HAP-1 (cell line): ENCODE data around the gene TBL3.
"Not testable (repeated sequence)": the region's sequence is repeated elsewhere in the genome, so short reads cannot be mapped to it uniquely, and the experiment has no call there.

Experiments
- DNase-seq, 2 experiments: peaks; one replicate each; pipeline ENCODE4 v3.0.0-alpha.2; 2016 to 2020; ENCODE audit warnings: low spot score in 2 of 2
- H3K27me3 ChIP-seq: fragments of 250-450 bp; sonication (Bioruptor Pico); 2 replicates; pipeline ENCODE4 v1.5.1; 2020; ENCODE audit warnings: low read depth, mild to moderate bottlenecking, moderate library complexity
- H3K36me3 ChIP-seq: fragments of 250-450 bp; sonication (Bioruptor Pico); replicated peaks from 2 replicates; pipeline ENCODE4 v1.5.1; 2020; ENCODE audit warnings: mild to moderate bottlenecking
- H3K4me1 ChIP-seq: fragments of 250-450 bp; sonication (Bioruptor Pico); 2 replicates; pipeline ENCODE4 v1.5.1; 2020; ENCODE audit warnings: mild to moderate bottlenecking
- H3K4me3 ChIP-seq: fragments of 250-450 bp; sonication (Bioruptor Pico); 2 replicates; pipeline ENCODE4 v1.5.1; 2020; ENCODE audit warnings: mild to moderate bottlenecking, moderate library complexity
- H3K9me3 ChIP-seq: fragments of 250-450 bp; sonication (Bioruptor Pico); 2 replicates; pipeline ENCODE4 v1.5.1; 2020; ENCODE audit warnings: mild to moderate bottlenecking, moderate library complexity
- in situ Hi-C: fragments of 300-500 bp; cut with MboI; formaldehyde crosslinking; loops from 3 replicates; pipeline ENCODE4 v1.14.3; 2020; ENCODE audit warnings: low sequenced_read_pairs, inconsistent platforms, mixed read lengths

The TBL3 gene

DNA sequence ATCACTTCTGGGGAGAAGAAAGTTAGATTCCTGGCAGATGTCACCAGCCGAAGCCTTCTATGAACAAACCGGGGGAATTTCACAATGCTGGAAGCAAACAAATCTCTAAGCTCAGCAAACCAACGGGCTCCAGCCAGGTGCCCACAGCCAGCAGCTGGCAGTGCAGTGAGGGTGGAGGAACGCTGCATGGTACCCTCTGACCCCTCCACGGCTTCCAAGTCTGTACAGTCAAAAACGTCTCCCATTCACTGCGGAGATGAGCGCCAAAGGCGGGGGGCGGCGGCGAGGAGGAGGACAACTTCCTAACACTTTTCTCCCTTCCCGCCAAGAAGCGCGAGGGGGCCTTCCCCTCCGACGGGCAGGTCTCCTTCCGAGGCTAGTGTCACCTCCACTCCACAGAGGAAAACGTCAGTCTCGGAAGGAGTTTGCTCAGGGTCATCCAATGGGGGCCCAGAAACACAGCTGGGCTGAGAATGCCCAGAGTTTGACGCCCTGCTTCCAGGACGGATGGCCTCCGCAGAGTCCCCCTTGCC lies 36.8 kb downstream of the TBL3 start:
- Histone ChIP-seq H3K36me3 (peaks cover 26% of the 10 kb centered on the region), H3K4me3 (peak overlapping the region; percentile 78), H3K4me1 (peaks cover 26% of the 10 kb centered on the region), H3K9me3 (no peaks in the 10 kb centered on the region), H3K27me3 (no peaks in the 10 kb centered on the region)
- DNase-seq: peak in 1 of 2 experiments; percentile 66
- in situ Hi-C loops: no loop called here

DNA sequence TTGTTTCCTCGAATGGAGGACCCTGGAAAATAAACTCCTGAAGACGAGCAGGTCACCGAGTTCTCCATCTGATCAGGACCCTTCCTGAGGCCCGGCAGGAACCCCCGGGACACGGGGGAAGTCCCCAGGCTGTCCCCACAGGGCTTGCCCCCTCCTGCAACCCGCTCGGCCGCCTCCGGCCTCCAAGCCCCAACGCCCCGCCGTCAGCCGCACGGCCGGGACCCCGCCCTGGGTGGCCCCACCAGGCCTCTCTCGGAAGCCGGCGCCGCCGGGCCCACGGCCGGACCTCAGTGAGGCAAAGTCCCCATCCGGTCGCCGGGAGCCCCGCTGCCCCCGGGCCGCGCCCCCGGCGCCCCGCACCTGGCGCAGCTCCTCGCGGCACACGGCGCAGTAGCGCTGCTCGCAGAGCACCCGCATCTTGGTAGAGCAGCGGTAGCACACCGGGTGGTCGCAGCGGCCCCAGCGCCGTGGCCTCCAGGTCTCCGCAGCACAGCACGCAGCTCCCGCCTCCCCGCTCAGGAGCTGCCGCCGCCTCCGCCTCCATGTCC lies 37.4 kb downstream of the TBL3 start:
- Histone ChIP-seq H3K36me3 (peaks cover 26% of the 10 kb centered on the region), H3K27me3 (no peaks in the 10 kb centered on the region), H3K9me3 (no peaks in the 10 kb centered on the region), H3K4me3 (peak overlapping the region; percentile 78), H3K4me1 (peaks cover 23% of the 10 kb centered on the region)
- in situ Hi-C loops: no loop called here
- DNase-seq: no peak

DNA sequence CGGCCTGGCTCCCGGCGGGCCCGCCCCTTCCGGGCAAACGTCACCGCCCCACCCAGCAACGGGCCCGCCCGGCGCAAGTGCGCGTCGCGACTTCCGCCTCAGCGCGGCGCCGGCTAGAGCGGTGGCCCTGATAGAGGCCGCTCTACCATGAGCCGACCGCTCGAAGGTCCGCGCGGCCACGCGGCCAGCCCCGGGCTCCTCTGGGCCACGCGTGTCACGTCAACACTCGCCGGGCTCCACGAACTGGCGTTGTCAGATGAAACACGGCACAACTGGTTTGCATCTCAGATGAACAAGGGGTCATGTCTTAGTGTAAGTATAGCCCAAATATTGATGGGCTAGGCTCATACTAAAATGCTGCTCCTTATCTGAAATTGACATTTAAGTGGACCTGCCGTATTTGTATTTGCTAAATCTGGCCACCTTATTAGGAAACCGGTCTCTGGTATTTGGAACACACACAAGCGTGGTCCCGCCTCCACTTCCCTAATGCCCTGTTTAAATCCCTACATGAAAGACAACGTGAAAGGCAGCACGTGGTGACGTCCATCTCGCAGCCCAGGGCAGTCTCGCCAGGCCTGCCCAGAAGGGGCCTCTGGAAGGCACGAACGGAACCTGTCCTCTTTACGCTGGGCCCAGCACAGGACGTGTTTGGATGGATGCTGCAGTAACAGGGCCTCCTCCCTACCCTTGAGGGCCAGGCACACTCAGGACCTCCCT lies 38.1 kb downstream of the TBL3 start, which contains the start of gene ZNF598:
Gene ZNF598 (minus strand): TSS at position 31 of the 720 bp plus-strand sequence.
- Histone ChIP-seq H3K4me1 (peaks cover 21% of the 10 kb centered on the region), H3K36me3 (peaks cover 26% of the 10 kb centered on the region), H3K4me3 (peak within 1 kb of the TSS; percentile 78), H3K27me3 (no peaks in the 10 kb centered on the region), H3K9me3 (no peaks in the 10 kb centered on the region)
- DNase-seq: peak; percentile 76 to 86
- in situ Hi-C loops: no loop called here

DNA sequence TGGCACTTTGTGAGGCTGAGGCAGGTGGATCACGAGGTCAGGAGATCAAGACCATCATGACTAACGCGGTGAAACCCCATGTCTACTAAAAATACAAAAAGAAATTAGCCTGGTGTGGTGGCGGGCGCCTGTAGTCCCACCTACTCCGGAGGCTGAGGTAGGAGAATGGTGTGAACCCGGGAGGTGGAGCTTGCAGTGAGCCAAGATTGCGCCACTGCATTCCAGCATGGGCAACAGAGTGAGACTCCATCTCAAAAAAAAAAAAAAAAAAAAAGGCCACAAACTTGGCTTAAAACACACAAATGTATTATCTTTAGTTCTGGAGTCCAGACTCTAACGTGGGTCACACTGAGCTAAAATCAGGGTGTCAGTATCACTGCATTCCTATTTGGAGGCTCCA lies 39.9 kb downstream of the TBL3 start:
- H3K9me3 ChIP-seq, in situ Hi-C loops, H3K27me3 ChIP-seq, H3K4me3 ChIP-seq, DNase-seq: not testable (repeated sequence)
- Histone ChIP-seq H3K4me1 (peaks cover 30% of the 10 kb centered on the region), H3K36me3 (peaks cover 17% of the 10 kb centered on the region)

DNA sequence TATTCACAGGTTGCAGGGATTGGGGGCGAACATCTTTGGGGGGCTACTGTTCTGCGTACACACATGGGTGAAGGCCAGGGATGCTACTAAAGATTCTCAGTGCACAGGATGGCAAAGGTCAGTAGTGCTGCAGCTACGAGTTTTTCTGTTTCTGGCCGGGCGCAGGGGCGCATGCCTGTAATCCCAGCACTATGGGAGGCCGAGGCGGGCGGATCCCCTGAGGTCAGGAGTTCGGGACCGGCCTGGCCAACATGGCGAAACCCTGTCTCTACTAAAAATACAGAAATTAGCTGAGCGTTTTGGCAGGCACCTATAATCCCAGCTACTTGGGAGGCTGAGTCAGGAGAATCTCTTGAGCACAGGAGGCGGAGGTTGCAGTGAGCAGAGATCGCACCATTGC lies 41.7 kb downstream of the TBL3 start:
- DNase-seq: no peak
- H3K4me3 ChIP-seq: no peak overlapping the region
- H3K36me3 ChIP-seq: peaks cover 6% of the 10 kb centered on the region; the same call in 1 of the 2 replicates
- no peaks in the 10 kb centered on the region for H3K27me3 ChIP-seq
- peaks cover 15% of the 10 kb centered on the region for H3K4me1 ChIP-seq
- in situ Hi-C loops: no loop called here
- no peaks in the 10 kb centered on the region for H3K9me3 ChIP-seq

DNA sequence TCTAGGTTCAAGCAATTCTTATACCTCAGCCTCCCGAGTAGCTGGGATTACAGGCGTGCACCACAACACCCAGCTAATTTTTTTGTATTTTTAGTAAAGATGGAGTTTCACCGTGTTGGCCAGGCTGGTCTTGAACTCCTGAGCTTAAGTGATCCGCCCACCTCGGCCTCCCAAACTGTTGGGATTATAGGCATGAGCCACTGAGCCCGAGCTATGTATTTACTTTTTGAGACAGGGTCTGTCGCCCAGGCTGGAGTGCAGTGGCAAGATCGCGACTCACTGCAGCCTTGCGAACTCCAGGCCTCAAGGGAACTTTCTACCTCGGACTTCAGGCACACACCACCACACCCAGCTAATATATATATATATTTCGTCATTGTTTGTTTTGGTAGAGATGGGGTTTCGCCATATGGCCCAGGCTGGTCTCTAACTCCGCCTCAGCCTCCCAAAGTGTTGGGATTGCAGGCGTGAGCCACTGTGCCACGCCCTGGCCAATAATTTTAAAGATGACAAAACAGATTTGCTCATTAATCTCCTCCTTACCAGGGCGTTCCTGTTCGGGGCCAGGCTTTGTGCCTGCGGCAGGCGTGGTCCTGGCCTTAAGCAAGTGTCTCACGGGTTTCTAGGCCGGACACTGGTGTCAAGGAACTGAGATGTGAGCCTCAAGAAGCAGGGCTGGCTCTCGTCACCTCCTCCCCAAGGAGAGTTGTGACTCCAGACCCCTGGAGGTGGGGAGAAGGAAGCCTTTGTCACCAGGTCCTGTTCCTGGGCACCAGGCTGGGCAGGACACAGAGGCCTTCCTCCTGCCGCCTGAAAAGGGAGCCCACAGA lies 43.5 kb downstream of the TBL3 start:
- Histone ChIP-seq H3K4me1 (peaks cover 13% of the 10 kb centered on the region), H3K4me3 (no peak overlapping the region), H3K27me3 (0 out of 2 replicates have a peak, but pooled peaks cover 6% of the 10 kb centered on the region), H3K36me3 (peaks cover 4% of the 10 kb centered on the region; the same call in 1 of the 2 replicates), H3K9me3 (no peaks in the 10 kb centered on the region)
- in situ Hi-C loops: no loop called here
- DNase-seq: peak; percentile 59 to 78

DNA sequence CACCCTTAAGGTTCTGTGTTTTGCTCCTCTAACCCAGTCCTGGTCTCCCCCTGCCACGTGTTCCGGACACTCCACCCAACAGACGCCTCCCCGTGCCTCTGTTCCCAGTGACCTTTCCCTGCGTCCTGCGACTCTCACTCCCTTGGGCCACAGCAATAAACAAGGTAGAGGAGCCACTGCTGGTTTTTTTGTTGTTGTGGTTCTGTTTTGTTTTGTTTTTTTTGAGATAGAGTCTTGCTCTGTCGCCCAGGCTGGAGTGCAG lies 44.0 kb downstream of the TBL3 start:
- Histone ChIP-seq H3K9me3 (no peaks in the 10 kb centered on the region), H3K4me3 (no peak overlapping the region), H3K36me3 (no peaks in the 10 kb centered on the region), H3K27me3 (peaks cover 10% of the 10 kb centered on the region; the same call in 1 of the 2 replicates), H3K4me1 (peaks cover 12% of the 10 kb centered on the region)
- in situ Hi-C loops: no loop called here
- no peak for DNase-seq

DNA sequence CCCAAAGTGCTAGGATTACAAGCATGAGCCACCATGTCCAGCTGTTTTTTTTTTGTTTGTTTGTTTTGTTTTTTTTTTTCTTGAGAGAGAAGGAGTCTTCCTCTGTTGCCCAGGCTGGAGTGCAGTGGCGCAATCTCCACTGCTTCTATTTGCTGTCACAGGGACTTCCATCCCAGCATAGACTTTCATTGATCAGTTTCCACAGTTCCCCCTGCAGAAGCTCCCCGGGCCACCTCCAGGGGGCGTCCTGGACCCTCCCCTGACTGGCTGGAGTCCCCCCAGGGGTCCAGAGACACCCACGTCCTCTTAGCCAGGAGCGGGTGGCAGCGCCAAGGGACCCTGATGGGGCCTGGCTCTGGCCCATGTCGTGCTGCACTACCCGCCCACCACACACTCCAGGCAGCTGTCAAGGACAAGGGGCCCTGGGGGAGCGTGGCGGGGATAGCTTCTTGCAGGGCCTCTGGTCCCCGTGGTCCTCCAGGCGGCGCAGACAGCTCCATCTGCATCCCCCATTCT lies 44.6 kb downstream of the TBL3 start:
- Histone ChIP-seq H3K36me3 (no peaks in the 10 kb centered on the region), H3K4me1 (peaks cover 12% of the 10 kb centered on the region), H3K4me3 (no peak overlapping the region), H3K27me3 (peaks cover 10% of the 10 kb centered on the region; the same call in 1 of the 2 replicates), H3K9me3 (no peaks in the 10 kb centered on the region)
- peak in 1 of 2 experiments; percentile 46 for DNase-seq
- in situ Hi-C loops: no loop called here

DNA sequence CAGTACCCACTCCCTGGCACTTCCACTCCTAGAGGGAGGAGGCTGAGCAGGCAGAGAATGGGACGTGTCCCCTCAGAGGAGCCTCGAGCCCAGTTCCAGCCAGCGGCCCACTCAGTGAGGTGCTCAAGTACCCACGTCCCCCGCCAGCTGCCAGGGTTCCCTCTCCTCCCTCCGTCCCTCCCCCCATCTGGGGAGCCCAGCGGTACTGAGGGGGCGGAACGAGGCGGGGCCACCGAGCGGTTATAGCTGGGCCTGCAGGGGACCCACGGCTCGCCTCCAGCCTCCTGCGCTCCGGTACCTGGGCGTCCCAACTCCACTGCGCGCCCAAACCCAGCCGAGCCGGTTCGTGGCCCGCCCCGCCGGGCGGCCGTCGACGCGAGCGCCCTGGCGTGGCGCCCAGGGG lies 47.7 kb downstream of the TBL3 start, which contains the start of gene NPW:
Gene NPW (plus strand): TSS at position 268 of the 403 bp plus-strand sequence.
- in situ Hi-C loops: no loop called here
- Histone ChIP-seq H3K4me1 (peaks cover 23% of the 10 kb centered on the region), H3K4me3 (peak within 1 kb of the TSS; percentile 33), H3K27me3 (peaks cover 10% of the 10 kb centered on the region; the same call in 1 of the 2 replicates), H3K9me3 (no peaks in the 10 kb centered on the region), H3K36me3 (no peaks in the 10 kb centered on the region)
- peak in 1 of 2 experiments; percentile 65 for DNase-seq

DNA sequence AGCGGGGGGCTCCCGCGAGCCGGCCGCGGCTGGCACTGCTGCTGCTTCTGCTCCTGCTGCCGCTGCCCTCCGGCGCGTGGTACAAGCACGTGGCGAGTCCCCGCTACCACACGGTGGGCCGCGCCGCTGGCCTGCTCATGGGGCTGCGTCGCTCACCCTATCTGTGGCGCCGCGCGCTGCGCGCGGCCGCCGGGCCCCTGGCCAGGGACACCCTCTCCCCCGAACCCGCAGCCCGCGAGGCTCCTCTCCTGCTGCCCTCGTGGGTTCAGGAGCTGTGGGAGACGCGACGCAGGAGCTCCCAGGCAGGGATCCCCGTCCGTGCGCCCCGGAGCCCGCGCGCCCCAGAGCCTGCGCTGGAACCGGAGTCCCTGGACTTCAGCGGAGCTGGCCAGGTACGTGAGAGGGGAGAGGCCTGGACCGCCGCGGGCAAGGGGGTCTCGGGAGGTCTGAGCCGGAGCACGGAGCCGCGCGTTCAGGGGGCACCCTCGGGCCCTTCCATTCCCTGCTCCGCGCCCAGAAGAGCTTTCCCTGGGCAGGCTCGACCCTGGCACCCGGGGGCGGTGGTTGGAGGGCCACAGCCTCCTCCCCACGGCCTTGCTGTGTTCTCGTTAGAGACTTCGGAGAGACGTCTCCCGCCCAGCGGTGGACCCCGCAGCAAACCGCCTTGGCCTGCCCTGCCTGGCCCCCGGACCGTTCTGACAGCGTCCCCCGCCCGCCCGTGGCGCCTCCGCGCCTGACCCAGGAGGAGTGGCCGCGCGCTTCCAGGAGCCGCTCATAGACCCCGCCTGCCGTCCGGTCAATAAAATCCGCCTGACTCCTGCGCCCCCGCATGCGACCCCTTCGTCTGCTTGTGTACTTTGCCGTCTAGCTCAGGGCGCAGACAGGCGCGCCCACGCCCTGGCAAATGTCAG lies 48.3 kb downstream of the TBL3 start:
- peak in 1 of 2 experiments; percentile 52 for DNase-seq
- H3K9me3 ChIP-seq: no peaks in the 10 kb centered on the region
- in situ Hi-C loops: loop anchor here (5.0 kb wide), 1 partner anchor 122 kb away; no protein-coding TSS in a partner anchor
- peaks cover 21% of the 10 kb centered on the region for H3K4me1 ChIP-seq
- peak overlapping the region; percentile 33 for H3K4me3 ChIP-seq
- peaks cover 10% of the 10 kb centered on the region; the same call in 1 of the 2 replicates for H3K27me3 ChIP-seq
- H3K36me3 ChIP-seq: no peaks in the 10 kb centered on the region

DNA sequence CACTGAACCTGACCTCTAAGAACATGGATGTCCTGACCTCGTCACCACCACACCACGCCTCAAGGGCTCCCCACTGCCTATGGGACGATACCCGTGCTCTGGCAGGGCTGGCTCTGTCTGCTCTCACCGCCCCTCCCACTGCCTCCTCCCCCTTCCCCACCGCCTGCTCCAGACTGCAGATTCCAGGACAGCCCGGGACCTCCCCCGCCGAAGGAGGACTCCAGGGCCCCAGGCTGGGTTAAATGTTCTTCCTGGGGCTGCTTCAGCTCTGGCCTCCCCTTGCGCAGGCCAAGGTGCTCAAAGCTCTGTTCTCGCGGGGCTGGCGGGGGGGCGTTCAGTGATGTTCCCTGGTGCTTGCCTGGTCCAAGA lies 50.9 kb downstream of the TBL3 start:
- DNase-seq: peak; percentile 42 to 78
- Histone ChIP-seq H3K36me3 (no peaks in the 10 kb centered on the region), H3K4me1 (peaks cover 14% of the 10 kb centered on the region), H3K9me3 (no peaks in the 10 kb centered on the region), H3K4me3 (peak overlapping the region; percentile 11; the same call in 1 of the 2 replicates), H3K27me3 (peaks cover 10% of the 10 kb centered on the region; the same call in 1 of the 2 replicates)
- in situ Hi-C loops: loop anchor here (5.0 kb wide), 1 partner anchor 120 kb away; no protein-coding TSS in a partner anchor

DNA sequence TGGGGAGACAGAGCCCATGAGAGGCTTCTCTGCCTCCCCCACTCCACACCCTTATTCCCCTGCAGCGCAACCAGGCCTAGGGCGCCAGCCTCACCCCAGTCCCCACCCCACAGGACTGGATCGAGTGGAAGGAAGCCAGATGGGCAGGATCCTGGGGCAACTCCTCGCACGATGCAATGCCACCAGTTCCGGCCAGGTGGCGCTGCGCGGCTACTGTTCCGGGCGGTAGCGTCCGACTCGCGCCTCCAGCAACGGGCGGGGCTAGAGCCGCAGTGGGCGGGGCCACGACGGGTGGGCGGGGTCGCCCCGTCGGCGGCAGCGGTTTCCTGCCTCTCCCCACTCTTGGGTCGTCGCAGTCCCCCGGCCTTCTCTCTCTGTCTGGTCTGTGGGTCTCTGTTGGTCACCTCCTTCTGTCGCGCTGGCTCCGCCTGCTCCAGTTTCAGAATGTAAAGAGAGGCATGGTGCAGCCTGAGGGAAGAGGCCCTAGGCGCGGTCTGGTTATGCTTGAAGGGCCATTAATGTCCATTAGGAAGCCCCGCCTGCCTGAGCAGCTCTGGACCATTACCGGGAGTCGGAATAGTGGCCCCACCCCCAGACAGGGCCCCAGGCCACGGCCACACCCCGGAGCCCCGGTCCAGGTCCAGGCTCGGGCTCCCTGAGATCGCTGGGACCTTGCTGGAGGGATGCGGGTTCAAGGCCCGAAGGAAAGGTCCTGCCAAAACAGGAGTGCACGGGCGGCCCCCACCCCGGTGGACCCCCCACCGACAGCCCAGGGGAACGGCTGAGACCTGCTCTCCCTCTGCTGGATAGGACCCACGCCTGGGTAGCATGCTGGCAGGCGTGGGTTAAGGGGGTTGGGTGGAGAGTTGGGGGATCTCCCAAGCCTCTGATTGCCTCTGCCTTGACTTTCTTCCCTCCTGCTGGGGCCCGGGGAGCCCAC lies 51.5 kb downstream of the TBL3 start:
- H3K4me1 ChIP-seq: peaks cover 17% of the 10 kb centered on the region
- DNase-seq: peak; percentile 74 to 95
- H3K36me3 ChIP-seq: no peaks in the 10 kb centered on the region
- peaks cover 10% of the 10 kb centered on the region; the same call in 1 of the 2 replicates for H3K27me3 ChIP-seq
- no peaks in the 10 kb centered on the region for H3K9me3 ChIP-seq
- H3K4me3 ChIP-seq: peak overlapping the region; percentile 11
- in situ Hi-C loops: loop anchor here (5.0 kb wide), 1 partner anchor 119 kb away; no protein-coding TSS in a partner anchor
